ENCODE measurements around the gene TCOF1.

The TCOF1 gene

DNA sequence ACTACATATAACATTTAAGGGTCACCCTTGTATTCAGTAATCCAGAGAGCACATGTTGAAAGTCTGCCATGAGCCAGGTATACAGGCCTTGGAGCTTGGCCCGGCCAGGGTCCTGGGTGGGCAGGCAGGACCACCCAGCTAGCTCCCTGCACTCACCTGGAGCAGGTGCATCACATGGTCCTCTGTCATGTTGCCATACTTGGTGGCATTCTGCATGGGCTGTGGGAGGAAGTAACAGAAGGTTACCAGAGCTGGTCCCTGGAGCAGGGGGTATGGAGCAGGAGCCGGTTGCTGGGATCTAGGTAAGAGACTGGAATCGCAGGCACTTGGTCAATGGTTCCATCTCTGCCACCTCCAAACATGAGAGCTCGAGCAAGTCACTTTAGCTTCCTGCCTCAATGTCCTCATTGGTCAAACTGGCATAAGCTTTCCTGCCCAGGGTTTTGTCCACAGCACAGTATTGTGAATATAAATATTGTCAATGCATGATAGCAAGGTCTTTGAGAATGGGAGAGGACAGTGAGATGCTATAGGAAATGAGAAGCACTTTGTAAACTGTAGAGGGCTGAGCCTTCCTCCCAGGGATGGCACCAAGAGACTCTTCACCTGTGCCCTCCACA lies 48.7 kb downstream of the TCOF1 start:
- DNase-seq (ENCODE audit: insufficient read length, low spot score) (no peak), FAIRE-seq (no peak)
- no peak for TF ChIP-seq CTCF (IDR thresholded peaks at IDR 0.05; ENCODE audit: insufficient read depth, missing control alignments)

GRCh38 chr5:150406723-150407095 lies 49.2 kb downstream of the TCOF1 start:
- FAIRE-seq: no peak

GRCh38 chr5:150407096-150407720 lies 49.7 kb downstream of the TCOF1 start:
- no peak for FAIRE-seq
- no peak for TF ChIP-seq CTCF (IDR thresholded peaks at IDR 0.05; ENCODE audit: insufficient read depth, missing control alignments)
- DNase-seq (ENCODE audit: insufficient read length, low spot score): no peak

More at GRCh38 chr5:150406723-150407095, 49.2 kb downstream of the TCOF1 start:
- TF ChIP-seq CTCF (IDR thresholded peaks at IDR 0.05; ENCODE audit: insufficient read depth, missing control alignments): no peak
- DNase-seq (ENCODE audit: insufficient read length, low spot score): no peak

DNA sequence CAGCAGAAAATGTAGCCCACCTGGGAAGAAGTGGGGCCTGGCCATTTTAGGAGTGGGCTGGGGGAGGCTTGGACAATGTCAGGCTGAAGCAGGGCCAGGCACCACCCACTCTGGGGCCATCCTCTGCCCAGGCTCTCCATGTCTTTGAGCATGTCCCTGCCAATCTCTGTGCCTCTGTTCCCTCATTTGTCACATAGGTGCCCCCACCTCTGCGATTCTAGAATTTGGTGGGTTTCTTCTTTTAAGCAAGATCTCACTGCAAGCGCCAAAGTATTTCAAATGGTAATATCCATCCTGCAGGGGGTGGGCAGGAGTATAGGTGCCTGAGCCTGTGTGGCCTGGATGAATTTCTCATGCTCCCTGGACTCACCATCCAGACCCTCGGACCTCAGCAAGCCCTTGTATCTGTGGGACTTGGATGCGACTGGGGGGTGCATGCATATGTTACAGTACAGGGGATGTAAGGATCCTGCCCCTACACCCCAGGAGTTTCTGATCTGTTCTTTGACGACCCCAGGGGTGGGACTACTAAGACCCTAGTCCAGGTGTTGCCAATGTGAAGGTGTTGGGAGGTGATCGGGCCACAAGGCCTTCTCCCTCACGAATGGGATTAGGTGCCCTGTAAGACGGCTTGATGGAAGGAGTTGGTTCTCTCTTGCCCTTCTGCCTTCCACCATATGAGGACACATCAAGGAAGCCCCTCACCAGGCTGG lies 50.9 kb downstream of the TCOF1 start:
- no peak for DNase-seq (ENCODE audit: insufficient read length, low spot score)

GRCh38 chr5:150409638-150410523 lies 52.4 kb downstream of the TCOF1 start:
- FAIRE-seq (peak; percentile 87), DNase-seq (ENCODE audit: insufficient read length, low spot score) (peak; percentile 96)
- TF ChIP-seq CTCF (IDR thresholded peaks at IDR 0.05; ENCODE audit: insufficient read depth, missing control alignments): no peak

More for the DNA sequence above, 50.9 kb downstream of the TCOF1 start:
- FAIRE-seq: no peak
- no peak for TF ChIP-seq CTCF (IDR thresholded peaks at IDR 0.05; ENCODE audit: insufficient read depth, missing control alignments)

DNA sequence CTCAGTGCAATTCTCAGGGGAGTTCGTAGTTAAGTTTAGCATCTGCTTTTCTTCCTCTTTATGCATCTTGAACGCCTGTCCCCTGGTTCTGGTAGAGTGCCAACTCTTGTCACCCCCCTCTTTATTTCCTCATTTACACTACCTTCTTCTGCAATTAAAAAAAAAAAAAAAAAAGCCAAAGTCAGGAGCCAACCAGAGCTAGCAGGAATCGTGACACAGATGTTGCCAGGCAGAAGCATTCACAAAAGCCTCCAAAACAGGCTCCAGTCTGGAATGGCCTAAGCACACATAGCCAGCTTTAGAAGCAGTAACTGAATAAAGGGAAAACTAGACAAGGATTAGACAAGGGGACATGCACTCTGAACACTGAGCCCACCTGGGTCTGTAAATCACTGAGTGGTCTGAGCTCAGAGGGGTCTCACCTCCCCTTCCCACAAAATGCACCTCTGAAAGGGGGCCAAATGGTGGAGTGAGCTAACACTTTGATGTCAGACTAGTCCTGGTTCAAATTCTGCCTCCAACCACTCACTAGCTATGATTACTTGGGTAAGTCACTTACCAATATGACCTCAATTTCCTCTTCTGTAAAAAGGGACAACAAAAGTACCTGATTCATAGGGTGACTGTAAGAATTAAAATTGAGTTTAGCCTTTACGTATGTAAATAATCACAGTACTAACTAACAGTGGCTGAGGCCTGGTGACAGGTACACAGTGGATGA lies 53.2 kb downstream of the TCOF1 start:
- FAIRE-seq (no peak), DNase-seq (ENCODE audit: insufficient read length, low spot score) (no peak)
- no peak for TF ChIP-seq CTCF (IDR thresholded peaks at IDR 0.05; ENCODE audit: insufficient read depth, missing control alignments)
